ENCODE results near the gene RAF1. TPM values are rescaled to one million over a fixed set of nuclear protein-coding genes. Genes with fewer than 3 reads are reported as not detected.
A peak's percentile ranks its signal among the peaks of the same experiment; 100 is the strongest.

The RAF1 gene
- total RNA-seq, 2 donors from 2014 or later = 158 to 183 TPM

- no peak for DNase-seq (ENCODE audit: low spot score)
- TF ChIP-seq, protein P1, sequence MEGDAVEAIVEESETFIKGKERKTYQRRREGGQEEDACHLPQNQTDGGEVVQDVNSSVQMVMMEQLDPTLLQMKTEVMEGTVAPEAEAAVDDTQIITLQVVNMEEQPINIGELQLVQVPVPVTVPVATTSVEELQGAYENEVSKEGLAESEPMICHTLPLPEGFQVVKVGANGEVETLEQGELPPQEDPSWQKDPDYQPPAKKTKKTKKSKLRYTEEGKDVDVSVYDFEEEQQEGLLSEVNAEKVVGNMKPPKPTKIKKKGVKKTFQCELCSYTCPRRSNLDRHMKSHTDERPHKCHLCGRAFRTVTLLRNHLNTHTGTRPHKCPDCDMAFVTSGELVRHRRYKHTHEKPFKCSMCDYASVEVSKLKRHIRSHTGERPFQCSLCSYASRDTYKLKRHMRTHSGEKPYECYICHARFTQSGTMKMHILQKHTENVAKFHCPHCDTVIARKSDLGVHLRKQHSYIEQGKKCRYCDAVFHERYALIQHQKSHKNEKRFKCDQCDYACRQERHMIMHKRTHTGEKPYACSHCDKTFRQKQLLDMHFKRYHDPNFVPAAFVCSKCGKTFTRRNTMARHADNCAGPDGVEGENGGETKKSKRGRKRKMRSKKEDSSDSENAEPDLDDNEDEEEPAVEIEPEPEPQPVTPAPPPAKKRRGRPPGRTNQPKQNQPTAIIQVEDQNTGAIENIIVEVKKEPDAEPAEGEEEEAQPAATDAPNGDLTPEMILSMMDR (IDR thresholded peaks at IDR 0.05) = no peak
- H3K9me3 ChIP-seq = no peaks in the 10 kb centered on the region
- no peaks in the 10 kb centered on the region for H3K27me3 ChIP-seq (replicated peaks; ENCODE audit: insufficient read depth)
- no peak overlapping the region for H3K4me3 ChIP-seq
- no peak for ATAC-seq (ENCODE audit: insufficient number of reproducible peaks, low FRiP score, low read depth)
- no peak overlapping the region for H3K27ac ChIP-seq
- H3K36me3 ChIP-seq = peaks cover 41% of the 10 kb centered on the region
- H3K4me1 ChIP-seq (ENCODE audit: control insufficient read depth in 1 of 2, low read depth in 2 of 2) = peaks cover 0 to 11% of the 10 kb centered on the region in 2 donors
Observed at GRCh38 chr3:12611117-12611516, 52.8 kb downstream of the RAF1 start.

GRCh38 chr3:12608376-12608775 is 55.5 kb downstream of the RAF1 start:
- TF ChIP-seq, protein P1 (IDR thresholded peaks at IDR 0.05) = no peak
- DNase-seq (ENCODE audit: low spot score) (no peak), ATAC-seq (ENCODE audit: insufficient number of reproducible peaks, low FRiP score, low read depth) (no peak)
- Histone ChIP-seq H3K27me3 (replicated peaks; ENCODE audit: insufficient read depth) (no peaks in the 10 kb centered on the region), H3K36me3 (peaks cover 40% of the 10 kb centered on the region), H3K9me3 (no peaks in the 10 kb centered on the region), H3K4me3 (no peak overlapping the region), H3K4me1 (ENCODE audit: control insufficient read depth in 1 of 2, low read depth in 2 of 2) (peaks cover 0 to 6% of the 10 kb centered on the region in 2 donors), H3K27ac (no peak overlapping the region)

DNA sequence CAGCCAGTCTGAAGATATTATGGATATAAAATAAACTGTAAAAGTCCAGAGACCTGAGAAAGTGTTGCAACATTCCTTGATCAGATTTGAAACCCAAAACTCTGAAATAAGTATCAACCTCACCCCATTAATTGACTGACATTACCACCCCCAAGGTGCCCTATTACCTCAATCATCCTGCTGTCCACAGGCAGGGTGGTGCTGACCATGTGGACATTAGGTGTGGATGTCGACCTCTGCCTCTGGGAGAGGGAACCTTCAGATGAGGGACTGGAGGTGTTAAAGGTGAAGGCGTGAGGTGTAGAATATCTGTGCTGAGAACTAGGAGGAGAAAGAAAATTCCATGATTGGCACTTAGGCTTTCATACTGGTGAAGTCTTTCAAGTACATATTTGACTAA is 59.9 kb downstream of the RAF1 start:
- H3K4me3 ChIP-seq = no peak overlapping the region
- peaks cover 7 to 22% of the 10 kb centered on the region in 2 donors for H3K4me1 ChIP-seq (ENCODE audit: control insufficient read depth in 1 of 2, low read depth in 2 of 2)
- H3K9me3 ChIP-seq = no peaks in the 10 kb centered on the region
- TF ChIP-seq, protein P1 (IDR thresholded peaks at IDR 0.05) = no peak
- ATAC-seq (ENCODE audit: insufficient number of reproducible peaks, low FRiP score, low read depth) = no peak
- H3K27ac ChIP-seq = no peak overlapping the region
- H3K27me3 ChIP-seq (replicated peaks; ENCODE audit: insufficient read depth) = no peaks in the 10 kb centered on the region
- no peak for DNase-seq (ENCODE audit: low spot score)
- H3K36me3 ChIP-seq = peaks cover 38% of the 10 kb centered on the region

DNA sequence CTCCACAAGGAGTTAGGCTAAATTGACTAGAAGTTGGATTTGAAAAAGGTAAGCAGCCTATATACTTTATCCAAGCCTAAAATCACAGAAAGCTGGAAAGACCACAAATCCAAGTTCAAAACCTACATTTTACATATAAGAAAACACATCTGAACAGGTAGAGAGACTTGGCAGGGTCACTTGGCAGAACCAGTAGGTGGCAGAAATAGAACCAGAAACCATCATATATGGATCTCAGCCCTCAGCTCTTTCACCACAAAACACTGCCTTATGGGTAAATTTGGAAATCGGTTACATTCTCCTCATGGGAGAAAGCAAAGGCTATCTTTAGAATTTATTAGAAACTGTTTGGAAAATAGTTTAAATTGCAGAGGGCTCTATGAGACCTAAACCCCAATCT is 62.8 kb downstream of the RAF1 start:
- H3K4me3 ChIP-seq = no peak overlapping the region
- peak overlapping the region; percentile 18 to 19 for H3K27ac ChIP-seq
- H3K4me1 ChIP-seq (ENCODE audit: control insufficient read depth in 1 of 2, low read depth in 2 of 2) = peaks cover 7 to 33% of the 10 kb centered on the region in 2 donors
- no peaks in the 10 kb centered on the region for H3K27me3 ChIP-seq (replicated peaks; ENCODE audit: insufficient read depth)
- ATAC-seq (ENCODE audit: insufficient number of reproducible peaks, low FRiP score, low read depth) (no peak), DNase-seq (ENCODE audit: low spot score) (no peak)
- H3K9me3 ChIP-seq = no peaks in the 10 kb centered on the region
- TF ChIP-seq, protein P1 (IDR thresholded peaks at IDR 0.05) = no peak
- H3K36me3 ChIP-seq = peaks cover 32% of the 10 kb centered on the region

GRCh38 chr3:12598890-12599289 is 65.0 kb downstream of the RAF1 start:
- Histone ChIP-seq H3K27ac (peak overlapping the region; percentile 36 to 42), H3K4me1 (ENCODE audit: control insufficient read depth in 1 of 2, low read depth in 2 of 2) (peaks cover 7 to 33% of the 10 kb centered on the region in 2 donors), H3K36me3 (peaks cover 29% of the 10 kb centered on the region), H3K9me3 (no peaks in the 10 kb centered on the region), H3K27me3 (replicated peaks; ENCODE audit: insufficient read depth) (no peaks in the 10 kb centered on the region), H3K4me3 (no peak overlapping the region)
- ATAC-seq (ENCODE audit: insufficient number of reproducible peaks, low FRiP score, low read depth) = no peak
- TF ChIP-seq, protein P1 (IDR thresholded peaks at IDR 0.05) = no peak
- no peak for DNase-seq (ENCODE audit: low spot score)
